Stimulated activated CD4-positive, alpha-beta T cell treated with anti-CD3 and anti-CD28 coated beads, Interleukin-1b, Interleukin-23, amount 100 ng/mL, for 24 hours (primary cell): ENCODE data around the gene LCNL1.
"Not testable (repeated sequence)": the region's sequence is repeated elsewhere in the genome, so short reads cannot be mapped to it uniquely, and the experiment has no call there.

Experiments
- DNase-seq, 4 experiments: peaks; one replicate each; pipeline ENCODE4 v3.0.0-alpha.2; 2020; ENCODE audit warnings: low read depth in 4 of 4, low spot score in 1 of 4

Gene LCNL1

GRCh38 chr9:136991993-136992818 is 9.4 kb downstream of the LCNL1 start, which contains the start of gene PAXX:
Gene PAXX (plus strand): TSS chr9:136992422. CDS start chr9:136992444, 22 bp downstream.
- peak; percentile 91 to 96 (median 94) for DNase-seq

- DNase-seq = no peak
These were observed 10.1 kb downstream of the LCNL1 start for GRCh38 chr9:136992819-136993369.

GRCh38 chr9:136994180-136994887 is 11.5 kb downstream of the LCNL1 start:
- no peak for DNase-seq

- DNase-seq = no peak
These were observed 12.1 kb downstream of the LCNL1 start for GRCh38 chr9:136994888-136995230.

- DNase-seq = no peak
These were observed 12.6 kb downstream of the LCNL1 start for GRCh38 chr9:136995362-136995761.

GRCh38 chr9:136995772-136996311 is 13.0 kb downstream of the LCNL1 start:
- DNase-seq = no peak

GRCh38 chr9:136996361-136997292 is 13.8 kb downstream of the LCNL1 start, which contains the start of gene CLIC3:
Gene CLIC3 (minus strand): TSS chr9:136996568. CDS start chr9:136996543, 25 bp downstream.
- no peak for DNase-seq

- no peak for DNase-seq
These were observed 14.6 kb downstream of the LCNL1 start for GRCh38 chr9:136997371-136997770.

GRCh38 chr9:136997830-136998234 is 15.0 kb downstream of the LCNL1 start:
- DNase-seq = no peak

- DNase-seq = no peak
These were observed 17.6 kb downstream of the LCNL1 start for GRCh38 chr9:137000177-137000930.

- DNase-seq = no peak
These were observed 19.3 kb downstream of the LCNL1 start for GRCh38 chr9:137001857-137002645.

- no peak for DNase-seq
These were observed 19.9 kb downstream of the LCNL1 start for GRCh38 chr9:137002646-137003041.

GRCh38 chr9:137004285-137004684 is 21.5 kb downstream of the LCNL1 start:
- not testable (repeated sequence) for DNase-seq

GRCh38 chr9:137006116-137007003 is 23.6 kb downstream of the LCNL1 start:
- DNase-seq = no peak

GRCh38 chr9:137007108-137007815 is 24.5 kb downstream of the LCNL1 start:
- no peak for DNase-seq

- DNase-seq = no peak
These were observed 25.1 kb downstream of the LCNL1 start for GRCh38 chr9:137007816-137008270.

GRCh38 chr9:137008312-137008711 is 25.5 kb downstream of the LCNL1 start:
- DNase-seq = no peak
